GM13977 (cell line): ENCODE results near the gene CDK10.

Experiments
- DNase-seq: peaks from one replicate; pipeline ENCODE4 v3.0.0; 2012; ENCODE audit warnings: low spot score
- in situ Hi-C: fragments of 300-500 bp; cut with MboI; formaldehyde crosslinking; loops from one replicate; pipeline ENCODE4 v1.12.0; 2022; ENCODE audit warnings: low sequenced_read_pairs, low pct_unique_long_range_greater_than_20kb, mixed read lengths, inconsistent platforms; ENCODE audit not compliant: unreplicated experiment
- TF ChIP-seq, protein P1 (sequence below): IDR thresholded peaks from 2 replicates; pipeline ENCODE4 v1.5.1; 2012; ENCODE audit warnings: mild to moderate bottlenecking, control low read depth; ENCODE audit not compliant: insufficient read depth; ENCODE audit errors: extremely low read depth, missing control alignments

CDK10 gene

DNA sequence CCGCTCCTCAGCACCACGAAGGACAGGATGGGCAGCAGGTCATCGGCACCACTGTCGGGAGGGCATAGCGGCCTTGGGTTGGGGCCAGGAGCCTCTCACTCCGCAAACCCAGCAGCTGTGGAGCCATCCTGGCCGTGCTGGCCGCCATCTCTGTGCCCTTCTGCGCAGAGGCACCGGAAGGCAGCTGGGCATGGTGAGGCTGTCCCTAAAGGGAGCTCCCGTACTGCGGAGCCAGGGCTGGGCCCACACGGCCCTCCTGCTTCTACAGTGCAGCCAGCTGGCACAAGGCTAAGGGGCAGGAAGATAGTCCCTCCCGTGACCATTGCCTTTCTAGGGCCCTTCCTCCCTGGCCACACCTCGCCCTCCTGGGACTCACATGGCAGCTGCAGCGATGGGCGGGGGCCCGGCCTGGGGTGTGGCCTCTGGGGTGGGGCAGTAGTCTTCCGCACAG lies 22.0 kb downstream of the CDK10 start:
- no peak for DNase-seq
- TF ChIP-seq, protein P1, sequence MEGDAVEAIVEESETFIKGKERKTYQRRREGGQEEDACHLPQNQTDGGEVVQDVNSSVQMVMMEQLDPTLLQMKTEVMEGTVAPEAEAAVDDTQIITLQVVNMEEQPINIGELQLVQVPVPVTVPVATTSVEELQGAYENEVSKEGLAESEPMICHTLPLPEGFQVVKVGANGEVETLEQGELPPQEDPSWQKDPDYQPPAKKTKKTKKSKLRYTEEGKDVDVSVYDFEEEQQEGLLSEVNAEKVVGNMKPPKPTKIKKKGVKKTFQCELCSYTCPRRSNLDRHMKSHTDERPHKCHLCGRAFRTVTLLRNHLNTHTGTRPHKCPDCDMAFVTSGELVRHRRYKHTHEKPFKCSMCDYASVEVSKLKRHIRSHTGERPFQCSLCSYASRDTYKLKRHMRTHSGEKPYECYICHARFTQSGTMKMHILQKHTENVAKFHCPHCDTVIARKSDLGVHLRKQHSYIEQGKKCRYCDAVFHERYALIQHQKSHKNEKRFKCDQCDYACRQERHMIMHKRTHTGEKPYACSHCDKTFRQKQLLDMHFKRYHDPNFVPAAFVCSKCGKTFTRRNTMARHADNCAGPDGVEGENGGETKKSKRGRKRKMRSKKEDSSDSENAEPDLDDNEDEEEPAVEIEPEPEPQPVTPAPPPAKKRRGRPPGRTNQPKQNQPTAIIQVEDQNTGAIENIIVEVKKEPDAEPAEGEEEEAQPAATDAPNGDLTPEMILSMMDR = no peak
- in situ Hi-C loops = no loop called here

DNA sequence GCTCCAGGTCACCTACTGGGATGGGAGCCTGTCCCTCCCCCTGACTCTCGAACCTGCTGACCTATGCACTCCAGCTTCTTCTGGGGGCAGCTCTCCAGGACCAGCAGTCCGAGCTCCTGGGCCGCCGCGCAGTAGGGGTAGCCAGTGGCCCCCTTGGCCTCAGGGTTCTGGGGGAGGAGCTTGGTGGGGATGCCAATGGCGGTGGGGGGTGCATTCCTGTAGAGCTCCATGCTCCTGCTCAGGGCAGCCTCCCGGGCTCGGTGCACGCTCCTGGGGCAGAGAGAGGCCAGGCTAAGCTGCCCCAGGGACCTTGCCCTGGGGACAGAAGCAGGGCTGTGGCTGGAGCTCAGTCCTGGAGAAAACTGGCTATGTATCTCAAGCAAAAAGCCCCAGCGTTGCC lies 22.7 kb downstream of the CDK10 start:
- TF ChIP-seq, protein P1 = no peak
- in situ Hi-C loops = no loop called here

DNA sequence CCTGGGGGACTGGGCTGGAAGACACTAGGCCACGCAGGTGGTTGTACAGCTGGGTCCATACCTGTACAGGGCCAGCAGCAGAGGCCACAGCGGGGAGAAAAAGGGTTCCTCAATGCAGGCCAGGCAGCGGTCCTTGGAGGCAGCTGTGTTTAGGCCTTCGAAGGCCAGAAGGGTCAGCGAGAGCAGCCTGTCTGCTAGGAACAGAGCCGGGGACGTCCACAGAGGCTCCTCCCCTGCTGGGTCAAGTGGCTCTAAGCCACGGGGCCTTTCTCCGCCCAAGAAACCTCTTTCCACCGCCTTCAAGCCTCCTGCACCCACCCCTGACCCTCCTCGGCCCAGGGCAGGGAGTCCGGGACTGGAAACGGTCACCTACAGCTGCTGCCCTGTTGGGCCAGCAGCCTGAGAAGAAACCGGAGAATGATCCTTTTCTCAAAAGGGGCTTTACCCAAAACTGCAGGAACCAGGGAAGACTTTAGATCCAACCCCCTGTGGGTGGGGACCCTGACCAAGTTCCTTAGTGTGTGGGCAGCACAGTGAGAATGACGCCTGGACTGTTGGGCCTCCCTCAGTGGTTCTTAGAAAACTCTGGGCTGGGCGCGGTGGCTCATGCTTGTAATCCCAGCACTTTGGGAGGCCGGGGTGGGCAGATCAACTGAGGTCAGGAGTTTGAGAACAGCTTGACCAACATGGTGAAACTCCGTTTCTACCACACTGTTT lies 23.4 kb downstream of the CDK10 start:
- TF ChIP-seq, protein P1 = no peak
- in situ Hi-C loops = loop anchor here (10.0 kb wide), 1 partner anchor 155 kb away; no protein-coding TSS in a partner anchor
- DNase-seq = no peak

More for the DNA sequence above, 22.7 kb downstream of the CDK10 start:
- DNase-seq = no peak

DNA sequence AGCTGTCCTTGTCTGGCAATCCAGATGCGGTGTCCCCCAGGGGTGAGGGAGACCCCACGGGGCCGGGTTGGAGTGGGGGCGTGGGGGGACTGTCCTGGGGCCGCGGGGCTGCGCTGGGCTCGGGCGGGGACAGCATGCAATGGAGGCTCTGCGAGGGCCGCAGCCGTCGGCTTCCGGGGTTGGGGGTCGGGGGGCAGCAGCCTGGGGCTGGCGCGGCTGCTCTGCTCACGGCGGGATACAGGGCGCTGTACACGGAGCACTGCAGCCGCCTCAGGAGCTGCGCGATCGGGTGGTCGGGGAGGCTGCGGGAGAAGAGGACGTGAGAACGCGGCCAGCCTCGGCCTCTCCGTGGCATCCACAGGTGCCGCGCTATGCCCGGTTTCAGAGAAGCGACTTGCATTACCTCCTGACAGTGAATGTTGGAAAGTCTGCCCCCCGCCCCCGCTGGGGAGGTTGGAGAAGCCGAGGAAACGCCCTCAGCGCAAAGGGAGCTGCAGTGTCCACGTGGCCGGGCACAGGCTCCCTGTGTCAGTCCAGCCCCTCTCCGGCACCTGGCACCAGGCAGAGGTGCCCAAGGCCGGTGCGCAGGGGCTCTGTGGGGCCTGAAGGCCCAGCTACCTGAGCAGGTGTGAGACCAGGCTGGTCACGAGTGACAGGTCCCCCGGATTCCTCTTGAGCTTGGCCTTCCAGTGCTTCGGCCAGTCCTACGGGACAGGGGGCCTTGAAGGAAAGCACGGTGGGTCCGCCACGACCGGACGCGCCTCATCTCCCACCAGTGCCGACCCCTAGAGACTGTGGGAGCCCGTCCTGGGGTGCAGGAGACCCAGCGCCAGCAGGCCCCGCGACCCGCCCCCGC lies 24.4 kb downstream of the CDK10 start:
- TF ChIP-seq, protein P1 = no peak
- DNase-seq = peak; percentile 27
- in situ Hi-C loops = loop anchor here (10.0 kb wide), 1 partner anchor 154 kb away; no protein-coding TSS in a partner anchor

DNA sequence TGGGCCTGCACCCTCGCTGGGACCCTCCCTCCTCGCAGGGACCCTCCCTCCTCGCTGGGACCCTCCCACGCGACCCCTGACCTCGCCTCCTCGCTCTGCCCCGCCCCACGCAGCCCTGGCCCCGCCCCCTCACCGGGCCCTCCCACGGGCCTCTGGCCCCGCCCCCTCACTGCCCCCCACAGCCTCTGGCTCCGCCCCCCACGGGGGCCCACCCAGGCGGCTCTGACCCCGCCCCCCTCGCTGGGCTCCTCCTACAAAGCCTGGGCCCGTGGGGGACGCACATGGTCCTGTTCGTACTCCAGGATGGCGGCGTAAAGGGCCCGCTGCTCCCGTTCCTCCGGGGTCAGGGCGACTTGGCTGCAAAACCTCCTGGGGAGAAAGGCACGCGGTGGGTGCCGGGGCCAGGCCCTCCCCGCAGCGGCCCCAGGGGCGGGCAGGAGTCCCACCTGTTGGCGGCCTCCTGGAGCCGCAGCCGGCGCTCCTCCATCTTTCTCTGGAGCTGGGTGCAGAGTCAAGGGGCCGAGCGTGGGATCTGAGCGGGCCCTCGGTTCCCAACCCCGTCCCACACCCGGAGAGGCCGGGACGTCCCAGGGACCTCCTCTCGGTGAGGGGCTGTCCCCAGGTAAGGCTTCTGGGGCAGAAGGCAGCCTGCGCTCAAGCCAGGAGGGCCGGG lies 25.2 kb downstream of the CDK10 start:
- DNase-seq = peak; percentile 99
- TF ChIP-seq, protein P1 = no peak
- in situ Hi-C loops = loop anchor here (10.0 kb wide), 1 partner anchor 153 kb away; no protein-coding TSS in a partner anchor

DNA sequence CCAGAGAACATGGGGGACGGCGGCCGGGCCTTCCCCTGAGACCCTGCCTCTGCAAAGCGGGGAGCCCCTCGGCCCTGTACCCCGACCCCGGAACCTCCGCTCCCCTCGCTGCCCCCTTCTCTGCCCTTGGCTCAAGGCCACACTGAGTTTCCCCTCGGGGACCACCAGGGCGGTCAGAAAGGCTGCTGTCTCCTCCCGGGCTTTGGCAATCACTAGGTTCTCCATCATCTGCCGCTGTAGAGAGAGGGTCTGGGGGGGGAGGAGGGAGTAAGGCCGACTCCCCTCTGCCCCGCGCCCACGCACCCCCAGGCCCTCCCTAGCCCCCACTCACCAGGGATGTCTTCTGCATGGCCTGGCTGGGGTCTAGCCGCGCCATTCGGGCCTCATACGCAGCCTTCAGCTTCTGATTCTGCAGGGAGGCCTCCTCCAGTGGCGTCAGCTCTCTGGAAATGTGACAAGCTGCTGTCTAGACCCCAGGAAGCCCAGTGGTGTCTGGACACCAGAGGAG lies 25.8 kb downstream of the CDK10 start:
- DNase-seq = peak; percentile 36
- in situ Hi-C loops = loop anchor here (10.0 kb wide), 1 partner anchor 152 kb away; no protein-coding TSS in a partner anchor
- TF ChIP-seq, protein P1 = no peak
